BJ (cell line): Measurements from ENCODE around the gene TMEM184A. TPM values are rescaled to one million over a fixed set of nuclear protein-coding genes. Genes with fewer than 3 reads are reported as not detected.
"Not testable (repeated sequence)": the region's sequence is repeated elsewhere in the genome, so short reads cannot be mapped to it uniquely, and the experiment has no call there.

ENCODE experiments used
- CTCF ChIA-PET: fragments of 350-600 bp; formaldehyde crosslinking; extraction: SDS; loops from one replicate; lab custom pipeline; 2021; ENCODE audit warnings: antibody characterized with exemption, inconsistent platforms; lab: Yijun Ruan, JAX
- POLR2A ChIA-PET: fragments of 300-600 bp; sonication (Branson Sonifier 250); formaldehyde crosslinking; extraction: SDS; loops from one replicate; lab custom pipeline; 2021; ENCODE audit warnings: antibody characterized with exemption; lab: Charles Lee
- DNase-seq: peaks from one replicate; pipeline ENCODE4 v3.0.0-alpha.2; 2011; ENCODE audit warnings: low read depth
- H3K27me3 ChIP-seq: 2 replicates; pipeline ENCODE4 v1.6.0; 2011; ENCODE audit warnings: low read length; ENCODE audit not compliant: control insufficient read depth, insufficient read depth
- H3K36me3 ChIP-seq: 2 replicates; pipeline ENCODE4 v1.5.1; 2011; ENCODE audit warnings: low read length; ENCODE audit not compliant: control insufficient read depth, insufficient read depth
- H3K4me3 ChIP-seq: 2 replicates; pipeline ENCODE4 v1.5.1; 2011; ENCODE audit warnings: low read depth, mild to moderate bottlenecking, control low read depth, low read length
- polyA plus RNA-seq: library from polyadenylated mRNA; depleted of rRNA; stranded (reverse); fragments of >200 nt; gene quantifications from 2 replicates; pipeline ENCODE4 v1.2.3, GENCODE V29; 2011
- TF ChIP-seq, protein P1 (sequence below): IDR thresholded peaks from 2 replicates; pipeline ENCODE4 v1.5.1; 2011; ENCODE audit warnings: low read depth, mild to moderate bottlenecking, control low read depth, inconsistent platforms, low read length, moderate library complexity; ENCODE audit not compliant: insufficient read depth

Gene TMEM184A
- polyA plus RNA-seq, 1 experiment = 1.3 TPM

DNA sequence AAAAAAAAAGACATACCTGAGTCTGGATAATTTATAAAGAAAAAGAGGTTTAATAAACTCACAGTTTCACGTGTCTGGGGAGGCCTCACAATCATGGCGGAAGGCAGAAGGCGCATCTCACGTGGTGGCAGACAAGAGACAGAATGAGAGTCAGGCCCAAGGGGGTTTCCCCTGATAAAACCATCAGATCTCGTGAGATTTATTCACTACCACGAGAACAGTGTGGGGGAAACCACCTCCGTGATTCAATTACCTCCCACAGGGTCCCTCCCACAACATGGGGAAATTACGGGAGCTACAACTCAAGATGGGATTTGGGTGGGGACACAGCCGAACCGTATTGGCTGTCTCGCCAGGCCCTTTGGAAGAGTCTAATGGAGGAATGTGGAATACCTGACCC lies 34.5 kb downstream of the TMEM184A start:
- POLR2A ChIA-PET = no interaction called here
- CTCF ChIA-PET = interaction anchor here (0.6 kb wide), 1 partner anchor 15 kb away, joined by 3 read pairs; no protein-coding TSS in a partner anchor
- no peak for DNase-seq

DNA sequence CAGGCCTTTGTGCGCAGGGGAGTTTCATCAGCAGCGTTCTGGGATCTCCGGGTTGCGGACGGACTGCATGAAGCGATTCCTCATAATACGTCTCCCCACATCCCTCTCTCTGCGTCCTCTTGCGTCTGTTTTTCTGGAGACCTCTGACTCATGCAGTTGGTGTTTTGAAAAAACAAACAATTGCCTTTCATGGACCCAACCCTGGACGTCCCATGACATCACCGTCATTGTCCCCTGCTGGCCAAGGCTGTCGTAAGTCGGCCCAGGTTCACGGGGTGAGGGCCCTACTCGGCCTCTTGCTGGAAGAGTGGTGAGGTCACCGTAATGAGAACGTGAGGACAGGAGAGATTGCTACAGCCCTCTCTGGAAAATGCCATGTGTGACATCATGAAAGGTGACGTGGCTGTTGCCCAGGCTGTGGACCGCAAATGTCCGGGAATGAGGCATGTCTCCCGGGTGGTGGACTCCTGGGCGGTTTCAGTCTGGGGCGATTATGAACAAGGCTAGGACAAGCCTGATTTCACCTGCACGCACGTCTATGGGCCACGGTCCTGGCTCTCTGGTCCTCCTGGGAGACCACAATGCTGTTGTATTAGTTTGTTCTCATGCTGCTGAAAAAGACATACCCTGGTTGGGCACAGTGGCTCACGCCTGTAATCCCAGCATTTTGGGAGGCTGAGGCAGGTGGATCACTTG lies 35.3 kb downstream of the TMEM184A start:
- H3K27me3 ChIP-seq = peaks cover 4% of the 10 kb centered on the region
- H3K4me3 ChIP-seq = no peak overlapping the region
- POLR2A ChIA-PET = no interaction called here
- H3K36me3 ChIP-seq = no peaks in the 10 kb centered on the region
- DNase-seq = no peak
- TF ChIP-seq, protein P1, sequence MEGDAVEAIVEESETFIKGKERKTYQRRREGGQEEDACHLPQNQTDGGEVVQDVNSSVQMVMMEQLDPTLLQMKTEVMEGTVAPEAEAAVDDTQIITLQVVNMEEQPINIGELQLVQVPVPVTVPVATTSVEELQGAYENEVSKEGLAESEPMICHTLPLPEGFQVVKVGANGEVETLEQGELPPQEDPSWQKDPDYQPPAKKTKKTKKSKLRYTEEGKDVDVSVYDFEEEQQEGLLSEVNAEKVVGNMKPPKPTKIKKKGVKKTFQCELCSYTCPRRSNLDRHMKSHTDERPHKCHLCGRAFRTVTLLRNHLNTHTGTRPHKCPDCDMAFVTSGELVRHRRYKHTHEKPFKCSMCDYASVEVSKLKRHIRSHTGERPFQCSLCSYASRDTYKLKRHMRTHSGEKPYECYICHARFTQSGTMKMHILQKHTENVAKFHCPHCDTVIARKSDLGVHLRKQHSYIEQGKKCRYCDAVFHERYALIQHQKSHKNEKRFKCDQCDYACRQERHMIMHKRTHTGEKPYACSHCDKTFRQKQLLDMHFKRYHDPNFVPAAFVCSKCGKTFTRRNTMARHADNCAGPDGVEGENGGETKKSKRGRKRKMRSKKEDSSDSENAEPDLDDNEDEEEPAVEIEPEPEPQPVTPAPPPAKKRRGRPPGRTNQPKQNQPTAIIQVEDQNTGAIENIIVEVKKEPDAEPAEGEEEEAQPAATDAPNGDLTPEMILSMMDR = no peak
- CTCF ChIA-PET = no interaction called here

More for the DNA sequence above, 34.5 kb downstream of the TMEM184A start:
- no peaks in the 10 kb centered on the region for H3K36me3 ChIP-seq
- no peak overlapping the region for H3K4me3 ChIP-seq
- H3K27me3 ChIP-seq = peaks cover 4% of the 10 kb centered on the region
- TF ChIP-seq, protein P1 = no peak

DNA sequence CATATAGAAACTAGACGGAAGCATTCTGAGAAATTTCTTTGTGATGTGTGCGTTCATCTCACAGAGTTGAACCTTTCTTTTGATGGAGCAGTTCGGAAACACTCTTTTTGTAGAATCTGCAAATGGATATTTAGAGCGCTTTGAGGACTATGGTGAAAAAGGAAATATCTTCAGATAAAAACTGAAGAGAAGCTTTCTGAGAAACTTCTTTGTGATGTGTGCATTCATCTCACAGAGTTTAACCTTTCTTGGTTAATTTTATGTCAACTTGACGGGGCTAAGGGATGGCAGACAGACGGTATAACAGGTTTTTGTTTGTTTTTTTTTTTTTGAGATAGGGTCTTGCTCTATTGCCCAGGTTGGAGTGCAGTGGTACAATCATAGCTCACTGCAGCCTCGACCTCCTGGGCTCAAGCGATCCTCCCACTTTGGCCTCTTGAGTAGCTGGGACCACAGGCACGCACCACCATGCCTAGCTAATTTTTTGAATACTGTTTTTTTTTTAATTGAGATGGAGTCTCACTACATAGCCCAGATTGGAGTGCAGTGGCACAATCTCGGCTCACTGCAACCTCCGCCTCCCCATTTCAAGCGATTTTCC lies 36.6 kb downstream of the TMEM184A start:
- H3K27me3 ChIP-seq, H3K36me3 ChIP-seq, POLR2A ChIA-PET, DNase-seq, H3K4me3 ChIP-seq: not testable (repeated sequence)
- CTCF ChIA-PET = interaction anchor here (1.1 kb wide), 1 partner anchor 8 kb away, joined by 4 read pairs; no protein-coding TSS in a partner anchor

DNA sequence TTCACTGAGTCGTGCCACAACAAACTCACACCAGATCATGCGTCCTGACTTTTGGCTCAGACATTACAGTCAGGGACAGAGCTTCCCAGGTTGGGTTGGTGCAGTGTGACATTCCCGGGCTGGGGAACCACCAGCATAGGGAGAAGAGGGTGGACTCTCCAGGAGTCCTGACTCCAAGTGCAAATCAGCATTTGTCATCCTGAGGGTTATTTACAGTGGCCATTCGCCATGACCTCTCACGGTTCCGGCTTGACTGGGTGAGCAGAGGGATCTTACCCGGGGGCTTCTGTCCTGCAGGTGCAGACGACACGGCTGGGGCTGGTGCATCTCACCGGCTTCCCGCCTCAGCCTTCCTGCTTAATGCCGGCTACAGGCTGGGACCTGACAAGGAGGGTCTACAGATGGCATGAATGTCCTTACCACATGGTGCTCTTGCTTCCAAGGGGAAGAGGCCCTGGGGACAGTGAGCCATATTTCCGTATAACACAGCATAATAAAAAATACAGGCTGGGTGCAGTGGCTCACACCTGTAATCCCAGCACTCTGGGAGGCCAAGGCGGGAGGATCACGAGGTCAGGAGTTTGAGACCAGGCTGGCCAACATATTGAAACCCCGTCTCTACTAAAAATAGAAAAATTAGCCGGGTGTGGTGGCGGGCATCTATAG lies 39.3 kb downstream of the TMEM184A start:
- ChIA-PET POLR2A (no interaction called here), CTCF (no interaction called here)
- Histone ChIP-seq H3K4me3 (no peak overlapping the region), H3K27me3 (no peaks in the 10 kb centered on the region; the same call in 1 of the 2 replicates), H3K36me3 (no peaks in the 10 kb centered on the region)
- DNase-seq = no peak
- TF ChIP-seq, protein P1 = no peak

DNA sequence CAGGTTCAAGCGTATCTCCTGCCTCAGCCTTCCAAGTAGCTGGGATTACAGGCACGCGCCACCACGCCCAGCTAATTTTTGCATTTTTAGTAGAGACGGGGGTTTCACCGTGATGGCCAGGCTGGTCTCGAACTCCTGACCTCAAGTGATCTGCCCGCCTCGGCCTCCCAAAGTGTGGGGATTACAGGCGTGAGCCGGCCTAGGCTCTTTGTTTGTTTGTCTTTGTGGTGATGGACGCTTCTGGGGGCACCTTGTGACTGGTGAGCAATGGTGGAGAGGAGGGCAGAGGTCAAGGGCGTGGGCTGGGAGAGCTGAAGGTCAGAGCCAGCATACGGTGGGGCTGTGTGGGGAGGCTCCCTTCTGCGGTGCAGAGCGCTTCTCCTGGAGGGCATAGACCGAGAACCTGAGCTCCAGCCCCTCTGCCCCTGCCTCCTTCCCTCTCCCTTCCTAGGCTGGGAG lies 40.5 kb downstream of the TMEM184A start:
- POLR2A ChIA-PET, H3K36me3 ChIP-seq, H3K27me3 ChIP-seq, H3K4me3 ChIP-seq, DNase-seq: not testable (repeated sequence)
- CTCF ChIA-PET = interaction anchor here (0.6 to 0.7 kb wide), 2 partner anchors 11 to 426 kb away, joined by 3 read pairs; no protein-coding TSS in a partner anchor

DNA sequence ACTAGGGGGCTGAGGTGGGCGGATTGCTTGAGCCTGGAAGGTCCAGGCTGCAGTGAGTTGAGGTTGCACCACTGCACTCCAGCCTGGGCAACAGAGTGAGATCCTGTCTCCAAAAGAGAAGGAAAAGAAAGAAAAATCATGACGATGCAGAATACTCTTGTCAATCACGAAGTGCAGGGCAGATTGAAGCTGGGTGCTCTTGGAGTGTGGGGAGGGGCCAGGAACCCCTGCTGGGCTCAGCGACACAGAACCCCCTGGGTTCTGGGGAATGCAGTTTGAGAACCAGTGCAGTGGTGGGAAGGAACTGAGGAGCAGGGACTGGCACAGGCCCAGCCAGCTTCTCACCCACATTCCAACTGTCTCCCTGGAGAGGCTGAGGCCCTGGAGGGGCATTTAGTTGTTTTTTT lies 41.0 kb downstream of the TMEM184A start:
- H3K4me3 ChIP-seq = no peak overlapping the region
- ChIA-PET CTCF (interaction anchor here (0.6 to 0.7 kb wide), 2 partner anchors 10 to 426 kb away, joined by 3 read pairs; no protein-coding TSS in a partner anchor), POLR2A (no interaction called here)
- TF ChIP-seq, protein P1 = no peak
- no peak for DNase-seq
- no peaks in the 10 kb centered on the region for H3K36me3 ChIP-seq
- H3K27me3 ChIP-seq = no peaks in the 10 kb centered on the region; the same call in 1 of the 2 replicates
